HepG2 (cell line): ENCODE measurements around the gene COQ8A. TPM values are rescaled to one million over a fixed set of nuclear protein-coding genes. Genes with fewer than 3 reads are reported as not detected.

Experiments used
- AHR ChIP-seq: IDR thresholded peaks from 2 replicates; pipeline ENCODE4 v1.6.1; 2018; ENCODE audit warnings: missing genetic modification reagents, missing compliant biosample characterization
- CHCHD3 ChIP-seq: sonication (generic); formaldehyde crosslinking; IDR thresholded peaks from 2 replicates; pipeline ENCODE4 v1.8.0; 2022; ENCODE audit warnings: mild to moderate bottlenecking, missing genetic modification reagents, moderate library complexity
- HDAC2 ChIP-seq: sonication (generic); formaldehyde crosslinking; IDR thresholded peaks from 2 replicates; pipeline ENCODE4 v1.4.0; 2020; ENCODE audit warnings: missing genetic modification reagents
- HIVEP1 ChIP-seq: sonication (generic); formaldehyde crosslinking; IDR thresholded peaks from 2 replicates; pipeline ENCODE4 v1.4.0; 2020; ENCODE audit warnings: mild to moderate bottlenecking, missing genetic modification reagents
- MAFK ChIP-seq, 2 experiments: IDR thresholded peaks in 1 of 2; conservative IDR thresholded peaks in 1 of 2; 2 replicates each; pipeline ENCODE4 v1.6.1; 2011; ENCODE audit warnings: improper control_type of control experiment in 2 of 2, low read length in 2 of 2
- MATR3 ChIP-seq: sonication (generic); formaldehyde crosslinking; IDR thresholded peaks from 2 replicates; pipeline ENCODE4 v1.4.0; 2020; ENCODE audit warnings: missing genetic modification reagents
- MEF2D ChIP-seq: sonication (generic); formaldehyde crosslinking; IDR thresholded peaks from 2 replicates; pipeline ENCODE4 v1.5.1; 2020; ENCODE audit warnings: mild to moderate bottlenecking, missing genetic modification reagents
- PRPF4 ChIP-seq: fragments of 200-400 bp; formaldehyde crosslinking; IDR thresholded peaks from 2 replicates; pipeline ENCODE4 v1.6.1; 2016; ENCODE audit warnings: low read length, low read depth; ENCODE audit not compliant: poor library complexity, severe bottlenecking
- SAFB2 ChIP-seq: sonication (generic); formaldehyde crosslinking; IDR thresholded peaks from 2 replicates; pipeline ENCODE4 v1.5.1; 2020; ENCODE audit warnings: missing genetic modification reagents, low read depth, mild to moderate bottlenecking, borderline replicate concordance
- SSRP1 ChIP-seq: IDR thresholded peaks from 2 replicates; pipeline ENCODE4 v1.6.1; 2016; ENCODE audit warnings: control low read depth
- TMF1 ChIP-seq: sonication (generic); formaldehyde crosslinking; IDR thresholded peaks from 2 replicates; pipeline ENCODE4 v1.8.1; 2022; ENCODE audit warnings: low read depth, missing genetic modification reagents
- ZFP36 ChIP-seq: fragments of 150-350 bp; IDR thresholded peaks from 2 replicates; pipeline ENCODE4 v1.6.1; 2018; ENCODE audit warnings: borderline replicate concordance, low read length, low read depth; ENCODE audit not compliant: partially characterized antibody
- ZFY ChIP-seq: sonication (generic); formaldehyde crosslinking; IDR thresholded peaks from 2 replicates; pipeline ENCODE4 v1.4.0; 2020; ENCODE audit warnings: missing genetic modification reagents
- ZNF260 ChIP-seq: sonication (generic); formaldehyde crosslinking; IDR thresholded peaks from 2 replicates; pipeline ENCODE4 v1.4.0; 2020; ENCODE audit warnings: missing genetic modification reagents, low read depth, mild to moderate bottlenecking, borderline replicate concordance
- ZNF777 ChIP-seq: sonication (generic); formaldehyde crosslinking; IDR thresholded peaks from 2 replicates; pipeline ENCODE4 v1.4.0; 2020; ENCODE audit warnings: missing genetic modification reagents
- ZNF816 ChIP-seq: sonication (generic); formaldehyde crosslinking; IDR thresholded peaks from 2 replicates; pipeline ENCODE4 v1.8.0; 2022; ENCODE audit warnings: missing genetic modification reagents, mild to moderate bottlenecking, borderline replicate concordance
- ZNF850 ChIP-seq: sonication (generic); formaldehyde crosslinking; conservative IDR thresholded peaks from 2 replicates; pipeline ENCODE4 v1.9.0; 2021; ENCODE audit warnings: mild to moderate bottlenecking, missing genetic modification reagents
- polyA plus RNA-seq, 8 experiments: library from polyadenylated mRNA; depleted of rRNA in 3 of 8; stranded (reverse) in 7 of 8; unstranded in 1 of 8; fragments of >200 nt; fragmentation: Illumina TruSeq in 4 of 8; extraction: Trizol in 4 of 8; gene quantifications; 2 replicates each; pipeline versions ENCODE4 v1.2.1 to v1.2.3, GENCODE V29; 2011 to 2016; ENCODE audit warnings: low read depth in 4 of 8, missing spikeins in 1 of 8, mixed read lengths in 1 of 8; ENCODE audit not compliant: insufficient read depth in 1 of 8
- total RNA-seq, 5 experiments: library from RNA; depleted of rRNA; stranded (reverse); fragments of >200 nt; fragmentation: Illumina TruSeq; extraction: Trizol; gene quantifications; 2 replicates each; pipeline ENCODE4 v1.2.3, GENCODE V29; 2016; ENCODE audit warnings: low read depth in 1 of 5
- TF ChIP-seq, protein P1 (sequence below): sonication (generic); formaldehyde crosslinking; IDR thresholded peaks from 2 replicates; pipeline ENCODE4 v1.8.1; 2022; ENCODE audit warnings: mild to moderate bottlenecking, missing genetic modification reagents
- TF ChIP-seq, protein P2 (sequence below): sonication (generic); formaldehyde crosslinking; IDR thresholded peaks from 2 replicates; pipeline ENCODE4 v1.9.0; 2021; ENCODE audit warnings: missing genetic modification reagents, mild to moderate bottlenecking, borderline replicate concordance
- TF ChIP-seq, protein P3 (sequence below): sonication (generic); formaldehyde crosslinking; IDR thresholded peaks from 2 replicates; pipeline ENCODE4 v1.5.0; 2020; ENCODE audit warnings: missing genetic modification reagents
- TF ChIP-seq, protein P4 (sequence below): sonication (generic); formaldehyde crosslinking; IDR thresholded peaks from 2 replicates; pipeline ENCODE4 v1.5.0; 2020; ENCODE audit warnings: mild to moderate bottlenecking, missing genetic modification reagents

The COQ8A gene
- total and polyA plus RNA-seq, 2 of the 13 experiments (the other 11 are each of a cell fraction or from before 2014, with no cell fraction given) = 60.4 to 88.7 TPM

DNA sequence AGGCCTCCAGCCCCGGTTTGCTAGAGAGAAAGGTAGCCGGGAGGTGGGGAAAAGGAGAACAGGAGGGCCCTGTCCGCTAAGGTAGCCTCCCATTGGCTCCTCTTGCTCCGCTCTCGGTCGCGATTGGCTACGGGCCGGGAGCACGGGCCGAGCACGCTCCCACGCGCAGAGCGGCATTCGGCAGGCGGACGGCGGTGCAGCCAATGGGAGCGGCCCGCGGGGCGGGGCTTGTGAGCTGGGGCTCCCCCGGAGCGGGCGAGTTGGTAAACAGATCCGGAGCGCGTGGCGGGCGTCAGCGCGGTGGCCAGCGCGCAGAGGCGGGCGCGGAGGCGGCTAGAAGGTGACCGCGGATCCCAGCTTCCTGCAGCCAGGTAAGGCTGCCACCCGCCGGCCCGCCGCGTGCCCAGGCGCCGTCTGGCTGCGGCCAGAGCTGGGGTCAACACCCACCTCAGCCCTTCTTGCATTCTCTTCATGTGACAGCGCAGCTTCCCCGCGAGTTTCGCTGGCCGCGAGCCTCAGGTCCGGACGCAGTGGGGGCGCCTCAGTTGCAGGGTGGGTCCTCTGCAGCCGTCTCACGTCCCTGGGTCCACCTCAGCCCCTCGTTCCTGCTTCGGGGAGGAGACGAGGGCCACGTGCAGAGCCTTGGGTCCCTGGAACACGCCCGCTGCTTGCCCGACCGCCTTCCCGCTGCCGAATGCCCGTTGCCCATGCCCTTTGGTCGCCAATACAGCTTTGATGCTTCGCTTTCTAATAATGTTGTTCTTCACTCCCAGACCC, at the start of gene COQ8A (continued):
- TF ChIP-seq ZNF777 (CRISPR knock-in tag) (no peak), MAFK (conservative IDR thresholded peaks at IDR 0.05 in 1 of 2, IDR thresholded peaks at IDR 0.05 in 1 of 2; ENCODE audit: low read length in 2 of 2) (no peak), AHR (CRISPR knock-in tag) (no peak), MATR3 (CRISPR knock-in tag) (no peak), ZNF850 (no peak), TMF1 (CRISPR knock-in tag) (0 out of 2 replicates have a peak, but pooled peaks have one; percentile 8), PRPF4 (no peak), HIVEP1 (no peak; the same call in 1 of the 2 replicates), ZNF816 (peak; percentile 55; the same call in 1 of the 2 replicates), CHCHD3 (no peak), HDAC2 (no peak; the same call in 1 of the 2 replicates), SAFB2 (no peak; the same call in 1 of the 2 replicates), ZFY (CRISPR knock-in tag) (no peak), MEF2D (CRISPR knock-in tag) (no peak), SSRP1 (CRISPR knock-in tag) (no peak), ZFP36 (no peak), ZNF260 (CRISPR knock-in tag) (no peak)
- TF ChIP-seq, protein P1, sequence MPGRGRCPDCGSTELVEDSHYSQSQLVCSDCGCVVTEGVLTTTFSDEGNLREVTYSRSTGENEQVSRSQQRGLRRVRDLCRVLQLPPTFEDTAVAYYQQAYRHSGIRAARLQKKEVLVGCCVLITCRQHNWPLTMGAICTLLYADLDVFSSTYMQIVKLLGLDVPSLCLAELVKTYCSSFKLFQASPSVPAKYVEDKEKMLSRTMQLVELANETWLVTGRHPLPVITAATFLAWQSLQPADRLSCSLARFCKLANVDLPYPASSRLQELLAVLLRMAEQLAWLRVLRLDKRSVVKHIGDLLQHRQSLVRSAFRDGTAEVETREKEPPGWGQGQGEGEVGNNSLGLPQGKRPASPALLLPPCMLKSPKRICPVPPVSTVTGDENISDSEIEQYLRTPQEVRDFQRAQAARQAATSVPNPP (CRISPR knock-in tag) = 0 out of 2 replicates have a peak, but pooled peaks have one; percentile 47
- TF ChIP-seq, protein P2, sequence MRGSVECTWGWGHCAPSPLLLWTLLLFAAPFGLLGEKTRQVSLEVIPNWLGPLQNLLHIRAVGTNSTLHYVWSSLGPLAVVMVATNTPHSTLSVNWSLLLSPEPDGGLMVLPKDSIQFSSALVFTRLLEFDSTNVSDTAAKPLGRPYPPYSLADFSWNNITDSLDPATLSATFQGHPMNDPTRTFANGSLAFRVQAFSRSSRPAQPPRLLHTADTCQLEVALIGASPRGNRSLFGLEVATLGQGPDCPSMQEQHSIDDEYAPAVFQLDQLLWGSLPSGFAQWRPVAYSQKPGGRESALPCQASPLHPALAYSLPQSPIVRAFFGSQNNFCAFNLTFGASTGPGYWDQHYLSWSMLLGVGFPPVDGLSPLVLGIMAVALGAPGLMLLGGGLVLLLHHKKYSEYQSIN (CRISPR knock-in tag) = 0 out of 2 replicates have a peak, but pooled peaks have one; percentile 59
- TF ChIP-seq, protein P3, sequence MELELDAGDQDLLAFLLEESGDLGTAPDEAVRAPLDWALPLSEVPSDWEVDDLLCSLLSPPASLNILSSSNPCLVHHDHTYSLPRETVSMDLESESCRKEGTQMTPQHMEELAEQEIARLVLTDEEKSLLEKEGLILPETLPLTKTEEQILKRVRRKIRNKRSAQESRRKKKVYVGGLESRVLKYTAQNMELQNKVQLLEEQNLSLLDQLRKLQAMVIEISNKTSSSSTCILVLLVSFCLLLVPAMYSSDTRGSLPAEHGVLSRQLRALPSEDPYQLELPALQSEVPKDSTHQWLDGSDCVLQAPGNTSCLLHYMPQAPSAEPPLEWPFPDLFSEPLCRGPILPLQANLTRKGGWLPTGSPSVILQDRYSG = no peak
- TF ChIP-seq, protein P4, sequence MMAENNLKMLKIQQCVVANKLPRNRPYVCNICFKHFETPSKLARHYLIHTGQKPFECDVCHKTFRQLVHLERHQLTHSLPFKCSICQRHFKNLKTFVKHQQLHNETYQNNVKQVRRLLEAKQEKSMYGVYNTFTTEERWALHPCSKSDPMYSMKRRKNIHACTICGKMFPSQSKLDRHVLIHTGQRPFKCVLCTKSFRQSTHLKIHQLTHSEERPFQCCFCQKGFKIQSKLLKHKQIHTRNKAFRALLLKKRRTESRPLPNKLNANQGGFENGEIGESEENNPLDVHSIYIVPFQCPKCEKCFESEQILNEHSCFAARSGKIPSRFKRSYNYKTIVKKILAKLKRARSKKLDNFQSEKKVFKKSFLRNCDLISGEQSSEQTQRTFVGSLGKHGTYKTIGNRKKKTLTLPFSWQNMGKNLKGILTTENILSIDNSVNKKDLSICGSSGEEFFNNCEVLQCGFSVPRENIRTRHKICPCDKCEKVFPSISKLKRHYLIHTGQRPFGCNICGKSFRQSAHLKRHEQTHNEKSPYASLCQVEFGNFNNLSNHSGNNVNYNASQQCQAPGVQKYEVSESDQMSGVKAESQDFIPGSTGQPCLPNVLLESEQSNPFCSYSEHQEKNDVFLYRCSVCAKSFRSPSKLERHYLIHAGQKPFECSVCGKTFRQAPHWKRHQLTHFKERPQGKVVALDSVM (CRISPR knock-in tag) = no peak
